H1 (cell line): ENCODE measurements around the gene ZNF511. TPM values are rescaled to one million over a fixed set of nuclear protein-coding genes. Genes with fewer than 3 reads are reported as not detected.

Experiments
- CTCF ChIA-PET: fragments of 300-600 bp; sonication (Branson Sonifier 250); formaldehyde crosslinking; loops from one replicate; lab custom pipeline; 2021; ENCODE audit not compliant: partially characterized antibody; lab: Charles Lee
- POLR2A ChIA-PET: fragments of 300-600 bp; sonication (Branson Sonifier 250); formaldehyde crosslinking; loops from one replicate; lab custom pipeline; 2021; ENCODE audit warnings: inconsistent platforms; ENCODE audit not compliant: partially characterized antibody; lab: Charles Lee
- DNase-seq, 2 experiments: peaks; one replicate each; pipeline versions ENCODE4 v3.0.0 to v3.0.0-alpha.2; 2010 to 2022; ENCODE audit warnings: low spot score in 2 of 2, low read depth in 1 of 2, mixed read lengths in 1 of 2
- FAIRE-seq: peaks from 2 replicates; lab custom pipeline; 2011; peaks lifted over from hg19 to GRCh38; lab: Jason Lieb, UNC
- H2AFZ ChIP-seq: 2 replicates; pipeline ENCODE4 v1.8.1; 2012; ENCODE audit warnings: low read length, inconsistent platforms
- H2AK5ac ChIP-seq: 2 replicates; pipeline ENCODE4 v1.6.1; 2013; ENCODE audit warnings: low read depth, low read length
- H2BK120ac ChIP-seq: replicated peaks from 2 replicates; pipeline ENCODE3; 2013; ENCODE audit warnings: low read depth, low read length, inconsistent platforms
- H2BK12ac ChIP-seq: 2 replicates; pipeline ENCODE4 v1.6.1; 2013; ENCODE audit warnings: low read depth, low read length
- H2BK15ac ChIP-seq: 2 replicates; pipeline ENCODE4 v1.6.1; 2013; ENCODE audit warnings: low read length
- H2BK20ac ChIP-seq: 2 replicates; pipeline ENCODE4 v1.6.1; 2013; ENCODE audit warnings: low read length
- H2BK5ac ChIP-seq: 2 replicates; pipeline ENCODE4 v1.6.1; 2013; ENCODE audit warnings: low read depth, low read length
- H3K14ac ChIP-seq: 2 replicates; pipeline ENCODE4 v1.6.1; 2013; ENCODE audit warnings: inconsistent platforms; ENCODE audit not compliant: insufficient read length
- H3K18ac ChIP-seq: 2 replicates; pipeline ENCODE4 v1.6.1; 2013; ENCODE audit warnings: low read length; ENCODE audit errors: extremely low read depth
- H3K23ac ChIP-seq: 2 replicates; pipeline ENCODE4 v1.6.1; 2013; ENCODE audit warnings: inconsistent platforms; ENCODE audit not compliant: insufficient read length
- H3K23me2 ChIP-seq: 2 replicates; pipeline ENCODE4 v1.6.1; 2013; ENCODE audit warnings: low read depth, low read length
- H3K27ac ChIP-seq: 2 replicates; pipeline ENCODE4 v1.6.1; 2011; ENCODE audit warnings: low read depth, low read length, inconsistent platforms
- H3K27me3 ChIP-seq, 4 experiments: replicated peaks in 1 of 4; 1 replicate in 1 of 4; 2 replicates in 3 of 4; pipeline versions ENCODE4 v1.6.1 to v1.8.1; 2011 to 2013; ENCODE audit warnings: low read length in 3 of 4, mild to moderate bottlenecking in 3 of 4, inconsistent platforms in 2 of 4, mixed read lengths in 2 of 4, moderate library complexity in 1 of 4; ENCODE audit not compliant: control insufficient read depth in 3 of 4, insufficient read depth in 3 of 4; ENCODE audit errors: extremely low read depth in 1 of 4
- H3K36me3 ChIP-seq, 4 experiments: 2 replicates each; pipeline versions ENCODE4 v1.6.1 to v1.8.1; 2011 to 2013; ENCODE audit warnings: mild to moderate bottlenecking in 4 of 4, low read length in 3 of 4, moderate library complexity in 2 of 4, control low read depth in 1 of 4, inconsistent platforms in 1 of 4; ENCODE audit not compliant: insufficient read depth in 4 of 4, control insufficient read depth in 2 of 4
- H3K4ac ChIP-seq: replicated peaks from 2 replicates; pipeline ENCODE3; 2013; ENCODE audit warnings: low read length, low read depth, mixed read lengths, inconsistent platforms; ENCODE audit not compliant: insufficient read length
- H3K4me1 ChIP-seq, 4 experiments: replicated peaks in 1 of 4; 1 replicate in 1 of 4; 2 replicates in 3 of 4; pipeline versions ENCODE4 v1.6.1 to v1.8.1; 2011 to 2013; ENCODE audit warnings: low read length in 3 of 4, inconsistent platforms in 2 of 4, mixed read lengths in 1 of 4; ENCODE audit not compliant: insufficient read depth in 4 of 4, control insufficient read depth in 3 of 4
- H3K4me2 ChIP-seq, 2 experiments: 2 replicates each; pipeline versions ENCODE4 v1.6.1 to v1.8.1; 2011 to 2013; ENCODE audit warnings: low read depth in 2 of 2, low read length in 2 of 2, control low read depth in 1 of 2, inconsistent platforms in 1 of 2, mild to moderate bottlenecking in 1 of 2; ENCODE audit not compliant: insufficient read depth in 1 of 2
- H3K4me3 ChIP-seq, 4 experiments: fragments of 200-600, 300-600 bp in 1 of 4; sonication (generic), shearing (Covaris generic), sonication (Bioruptor Twin) in 1 of 4; 2 replicates each; pipeline versions ENCODE4 v1.5.1 to v1.8.1; 2011 to 2016; ENCODE audit warnings: low read length in 4 of 4, low read depth in 3 of 4, control low read depth in 2 of 4, inconsistent platforms in 2 of 4, mild to moderate bottlenecking in 2 of 4, mixed read lengths in 1 of 4, moderate library complexity in 1 of 4; ENCODE audit not compliant: insufficient read depth in 2 of 4; ENCODE audit errors: extremely low read depth in 1 of 4
- H3K56ac ChIP-seq: replicated peaks from 2 replicates; pipeline ENCODE3; 2013; ENCODE audit warnings: low read depth, mild to moderate bottlenecking, mixed read lengths, low read length, inconsistent platforms; ENCODE audit not compliant: insufficient read length
- H3K79me1 ChIP-seq: 2 replicates; pipeline ENCODE4 v1.6.1; 2013; ENCODE audit warnings: low read depth, low read length, control low read depth
- H3K79me2 ChIP-seq, 2 experiments: 2 replicates each; pipeline versions ENCODE4 v1.6.1 to v1.8.1; 2012 to 2013; ENCODE audit warnings: low read length in 2 of 2, mild to moderate bottlenecking in 2 of 2, inconsistent platforms in 1 of 2; ENCODE audit not compliant: insufficient read depth in 2 of 2, control insufficient read depth in 1 of 2
- H3K9ac ChIP-seq, 4 experiments: replicated peaks in 1 of 4; 1 replicate in 1 of 4; 2 replicates in 3 of 4; pipeline versions ENCODE4 v1.6.1 to v1.8.1; 2011 to 2013; ENCODE audit warnings: low read depth in 3 of 4, low read length in 3 of 4, control low read depth in 2 of 4, mild to moderate bottlenecking in 2 of 4, moderate library complexity in 2 of 4, inconsistent platforms in 1 of 4; ENCODE audit errors: extremely low read depth in 1 of 4
- H3K9me3 ChIP-seq, 2 experiments: 2 replicates each; pipeline versions ENCODE4 v1.6.1 to v1.8.1; 2012 to 2013; ENCODE audit warnings: mild to moderate bottlenecking in 2 of 2, moderate library complexity in 2 of 2, control low read depth in 1 of 2, inconsistent platforms in 1 of 2, low read depth in 1 of 2, low read length in 1 of 2, mixed read lengths in 1 of 2; ENCODE audit not compliant: insufficient read depth in 2 of 2
- H4K20me1 ChIP-seq, 2 experiments: replicated peaks in 1 of 2; 2 replicates each; pipeline versions ENCODE3 to v1.8.1; 2011 to 2013; ENCODE audit warnings: inconsistent platforms in 2 of 2, low read length in 2 of 2, mild to moderate bottlenecking in 1 of 2; ENCODE audit not compliant: insufficient read depth in 2 of 2, control insufficient read depth in 1 of 2
- H4K5ac ChIP-seq: 2 replicates; pipeline ENCODE4 v1.6.1; 2013; ENCODE audit warnings: low read length, low read depth, mixed read lengths, inconsistent platforms; ENCODE audit not compliant: insufficient read length
- H4K8ac ChIP-seq: 2 replicates; pipeline ENCODE4 v1.8.0; 2013; ENCODE audit warnings: mild to moderate bottlenecking, moderate library complexity, low read length, inconsistent platforms; ENCODE audit not compliant: insufficient read depth; ENCODE audit errors: extremely low read depth
- H4K91ac ChIP-seq: replicated peaks from 2 replicates; pipeline ENCODE3; 2013; ENCODE audit warnings: low read length, mixed read lengths, inconsistent platforms; ENCODE audit not compliant: insufficient read length
- KDM1A ChIP-seq: fragments of 200-600, 300-600 bp; sonication (generic); IDR thresholded peaks from 2 replicates; pipeline ENCODE4 v1.7.1; 2016; ENCODE audit warnings: mild to moderate bottlenecking, low read length, borderline replicate concordance
- WGBS, 2 experiments: shearing (Covaris generic) in 1 of 2; methylation state at CpG; one replicate each; pipeline versions ENCODE4 v1.1.6 to v1.1.7; 2013 to 2015; ENCODE audit warnings: low lambda C conversion rate in 2 of 2, mixed read lengths in 2 of 2, inconsistent platforms in 1 of 2, low coverage in 1 of 2, missing lambda C conversion rate in 1 of 2; ENCODE audit not compliant: insufficient replicate concordance in 2 of 2, insufficient coverage in 1 of 2, insufficient read length in 1 of 2; ENCODE audit errors: extremely low coverage in 1 of 2, missing lambda C conversion rate in 1 of 2; 5-methylcytosine and 5-hydroxymethylcytosine counted together
- polyA plus RNA-seq, 7 experiments: library from polyadenylated mRNA; depleted of rRNA in 3 of 7; stranded (reverse) in 5 of 7; unstranded in 2 of 7; fragments of >200 nt in 5 of 7; fragments of 200-250 nt in 2 of 7; gene quantifications; 1 replicate in 5 of 7; 2 replicates in 1 of 7; 4 replicates in 1 of 7; pipeline versions ENCODE4 v1.2.1 to v1.2.3, GENCODE V29; 2011 to 2013; ENCODE audit warnings: missing spikeins in 2 of 7, mixed read lengths in 2 of 7
- total RNA-seq: library from RNA; stranded (reverse); fragmentation: NEBNext Ultra II Directional; extraction: Animal tissue kit (Norgen Biotek cat#: 25700); gene quantifications from 2 replicates; pipeline ENCODE4 v1.2.1, GENCODE V29; 2021

Gene ZNF511
- total and polyA plus RNA-seq, 2 of the 8 experiments (the other 6 are each of a cell fraction or from before 2014, with no cell fraction given) = 55.4 to 71.7 TPM

DNA sequence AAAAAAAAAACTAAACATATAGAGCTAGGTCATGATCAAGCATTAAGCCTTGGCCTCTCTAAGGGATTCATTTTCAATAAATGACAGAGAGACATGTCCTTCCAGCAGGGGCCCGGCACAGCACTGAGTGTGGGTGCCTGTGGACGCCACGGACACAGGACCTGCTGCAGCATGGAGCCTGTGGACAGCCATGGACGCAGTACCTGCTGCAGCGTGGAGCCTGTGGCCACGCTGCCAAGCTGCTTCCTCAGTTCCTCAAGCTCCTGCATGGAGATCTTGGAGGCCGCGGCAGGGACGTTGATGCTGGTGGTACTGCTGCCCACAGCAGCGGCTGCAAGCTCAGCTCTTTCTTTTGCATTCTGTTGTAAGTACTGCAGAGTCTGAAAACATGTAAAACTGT, 9.5 kb upstream of the ZNF511 start:
- ChIA-PET POLR2A (no interaction called here), CTCF (interaction anchor here (0.9 to 1.8 kb wide), 2 partner anchors 30 to 394 kb away, joined by 3 to 6 read pairs; no protein-coding TSS in a partner anchor)
- no peak overlapping the region for H3K56ac ChIP-seq
- H3K18ac ChIP-seq = no peak overlapping the region
- DNase-seq (no peak), FAIRE-seq (no peak)
- no peak overlapping the region for H4K5ac ChIP-seq
- H3K23me2 ChIP-seq = no peaks in the 10 kb centered on the region; the same call in 1 of the 2 replicates
- H3K4ac ChIP-seq = no peak overlapping the region
- H4K91ac ChIP-seq = no peak overlapping the region
- no peak overlapping the region for H3K9ac ChIP-seq
- peaks cover 21 to 47% (median 43%) of the 10 kb centered on the region in 4 experiments for H3K36me3 ChIP-seq
- H2AK5ac ChIP-seq = no peak overlapping the region
- no peak overlapping the region for H2BK120ac ChIP-seq
- no peak overlapping the region for H3K4me3 ChIP-seq
- H3K79me2 ChIP-seq = peaks cover 0 to 15% of the 10 kb centered on the region in 2 experiments; a peak in 3 of 4 replicates
- no peaks in the 10 kb centered on the region for H3K9me3 ChIP-seq
- 91% methylated on average over 10 of the region's 10 CpGs; no CpG with 5 or more reads in 1 of the 2 experiments for WGBS, 2 experiments
- H2BK15ac ChIP-seq = no peak overlapping the region
- no peak for TF ChIP-seq KDM1A
- H2AFZ ChIP-seq = no peak overlapping the region
- peaks cover 2 to 11% of the 10 kb centered on the region in 2 experiments for H4K20me1 ChIP-seq
- no peaks in the 10 kb centered on the region for H3K27me3 ChIP-seq
- no peak overlapping the region for H3K4me2 ChIP-seq
- H3K4me1 ChIP-seq = no peaks in the 10 kb centered on the region
- H3K23ac ChIP-seq = no peak overlapping the region
- H2BK12ac ChIP-seq = no peak overlapping the region
- H3K14ac ChIP-seq = no peak overlapping the region
- no peak overlapping the region for H3K27ac ChIP-seq
- peaks cover 9% of the 10 kb centered on the region for H3K79me1 ChIP-seq
- no peak overlapping the region for H2BK20ac ChIP-seq
- H4K8ac ChIP-seq = no peak overlapping the region
- no peak overlapping the region for H2BK5ac ChIP-seq
